ENCODE measurements around the gene NTN1. TPM values are rescaled to one million over a fixed set of nuclear protein-coding genes. Genes with fewer than 3 reads are reported as not detected.

The NTN1 gene
- total RNA-seq, 4 donors from 2014 or later = 74.3 to 211 (median 107) TPM

GRCh38 chr17:9229160-9229825 lies 208.0 kb downstream of the NTN1 start:
- no peaks in the 10 kb centered on the region for H3K27me3 ChIP-seq
- no peaks in the 10 kb centered on the region for H3K9me3 ChIP-seq
- H3K4me3 ChIP-seq = no peak overlapping the region
- H3K36me3 ChIP-seq = no peaks in the 10 kb centered on the region
- no peak for ATAC-seq
- 93 to 100% methylated on average over 2 of the region's 20 CpGs for WGBS, 2 donors (ENCODE audit: low coverage in 1 of 2)
- peaks cover 2 to 74% (median 11%) of the 10 kb centered on the region in 3 donors for H3K4me1 ChIP-seq
- no peak for TF ChIP-seq EP300 (IDR thresholded peaks at IDR 0.05)
- TF ChIP-seq POLR2A (IDR thresholded peaks at IDR 0.05) = no peak
- no peak for TF ChIP-seq CTCF (IDR thresholded peaks at IDR 0.05)
- TF ChIP-seq POLR2AphosphoS5 (IDR thresholded peaks at IDR 0.05) = no peak
- H3K27ac ChIP-seq = peak overlapping the region in 3 of 4 donors; percentile 80 to 92 (median 91)

- Histone ChIP-seq H3K36me3 (no peaks in the 10 kb centered on the region), H3K9me3 (no peaks in the 10 kb centered on the region), H3K27ac (peak overlapping the region in 3 of 4 donors; percentile 80 to 92 (median 91)), H3K27me3 (no peaks in the 10 kb centered on the region), H3K4me3 (no peak overlapping the region), H3K4me1 (peaks cover 2 to 69% (median 11%) of the 10 kb centered on the region in 3 donors)
- no peak for ATAC-seq
- TF ChIP-seq POLR2AphosphoS5 (IDR thresholded peaks at IDR 0.05) (no peak), CTCF (IDR thresholded peaks at IDR 0.05) (no peak), EP300 (IDR thresholded peaks at IDR 0.05) (no peak), POLR2A (IDR thresholded peaks at IDR 0.05) (no peak)
- WGBS, 2 donors (ENCODE audit: low coverage in 1 of 2) = 84% methylated on average over 5 of the region's 9 CpGs; no CpG with 5 or more reads in 1 of the 2 donors
Observed at GRCh38 chr17:9229826-9230201, 208.5 kb downstream of the NTN1 start.

GRCh38 chr17:9230346-9230745 lies 209.0 kb downstream of the NTN1 start:
- 100% methylated on average over 2 of the region's 15 CpGs; no CpG with 5 or more reads in 1 of the 2 donors for WGBS, 2 donors (ENCODE audit: low coverage in 1 of 2)
- H3K27ac ChIP-seq = peak overlapping the region in 3 of 4 donors; percentile 80 to 92 (median 91)

GRCh38 chr17:9230861-9231260 lies 209.6 kb downstream of the NTN1 start:
- WGBS, 2 donors (ENCODE audit: low coverage in 1 of 2) = 80 to 96% methylated on average over 1 to 9 of the region's 11 CpGs
- Histone ChIP-seq H3K36me3 (no peaks in the 10 kb centered on the region), H3K4me3 (no peak overlapping the region), H3K9me3 (no peaks in the 10 kb centered on the region), H3K4me1 (peaks cover 2 to 61% (median 11%) of the 10 kb centered on the region in 3 donors), H3K27ac (peak overlapping the region in 3 of 4 donors; percentile 80 to 92 (median 91)), H3K27me3 (no peaks in the 10 kb centered on the region)
- TF ChIP-seq EP300 (IDR thresholded peaks at IDR 0.05) = no peak
- TF ChIP-seq POLR2AphosphoS5 (IDR thresholded peaks at IDR 0.05) = no peak
- no peak for TF ChIP-seq CTCF (IDR thresholded peaks at IDR 0.05)
- no peak for TF ChIP-seq POLR2A (IDR thresholded peaks at IDR 0.05)
- no peak for ATAC-seq

More at GRCh38 chr17:9230346-9230745, 209.0 kb downstream of the NTN1 start:
- no peak for ATAC-seq
- Histone ChIP-seq H3K9me3 (no peaks in the 10 kb centered on the region), H3K36me3 (no peaks in the 10 kb centered on the region), H3K27me3 (no peaks in the 10 kb centered on the region), H3K4me3 (no peak overlapping the region), H3K4me1 (peaks cover 2 to 64% (median 11%) of the 10 kb centered on the region in 3 donors)
- TF ChIP-seq POLR2AphosphoS5 (IDR thresholded peaks at IDR 0.05) (no peak), POLR2A (IDR thresholded peaks at IDR 0.05) (no peak), EP300 (IDR thresholded peaks at IDR 0.05) (no peak), CTCF (IDR thresholded peaks at IDR 0.05) (no peak)

Measured in gastroesophageal sphincter (tissue), 4 donors.